22Rv1 (cell line): ENCODE data around the gene CRHR1.

Experiments
- H3K27ac ChIP-seq: fragments of 450-650 bp; 2 replicates; pipeline ENCODE4 v1.5.1; 2017
- CTCF ChIP-seq: fragments of 450-650 bp; IDR thresholded peaks from 2 replicates; pipeline ENCODE4 v1.5.1; 2017; ENCODE audit warnings: mild to moderate bottlenecking
- ZFX ChIP-seq: fragments of 450-650 bp; IDR thresholded peaks from 2 replicates; pipeline ENCODE4 v1.6.1; 2017; ENCODE audit warnings: antibody characterized with exemption, borderline replicate concordance

CRHR1 gene

GRCh38 chr17:45790296-45790922, 6.3 kb downstream of the CRHR1 start:
- no peak overlapping the region for H3K27ac ChIP-seq
- TF ChIP-seq ZFX (no peak), CTCF (no peak)

GRCh38 chr17:45791041-45791582, 7.0 kb downstream of the CRHR1 start:
- H3K27ac ChIP-seq = no peak overlapping the region
- no peak for TF ChIP-seq CTCF
- TF ChIP-seq ZFX = no peak

- TF ChIP-seq CTCF = no peak
- TF ChIP-seq ZFX = no peak
- no peak overlapping the region for H3K27ac ChIP-seq
Observed at GRCh38 chr17:45791935-45792334, 7.8 kb downstream of the CRHR1 start.

- H3K27ac ChIP-seq = no peak overlapping the region
- TF ChIP-seq CTCF (no peak), ZFX (no peak)
Observed at GRCh38 chr17:45792437-45792836, 8.3 kb downstream of the CRHR1 start.

GRCh38 chr17:45792995-45793755, 9.1 kb downstream of the CRHR1 start:
- H3K27ac ChIP-seq = no peak overlapping the region
- TF ChIP-seq CTCF = no peak
- TF ChIP-seq ZFX = no peak

GRCh38 chr17:45793999-45794540, 9.9 kb downstream of the CRHR1 start:
- no peak for TF ChIP-seq CTCF
- no peak for TF ChIP-seq ZFX
- no peak overlapping the region for H3K27ac ChIP-seq

- TF ChIP-seq ZFX (no peak), CTCF (no peak)
Observed at GRCh38 chr17:45794840-45795239, 10.7 kb downstream of the CRHR1 start.

More at GRCh38 chr17:45794840-45795239, 10.7 kb downstream of the CRHR1 start:
- H3K27ac ChIP-seq = no peak overlapping the region
